Measurements from ENCODE around the gene MAML2.

Gene MAML2

DNA sequence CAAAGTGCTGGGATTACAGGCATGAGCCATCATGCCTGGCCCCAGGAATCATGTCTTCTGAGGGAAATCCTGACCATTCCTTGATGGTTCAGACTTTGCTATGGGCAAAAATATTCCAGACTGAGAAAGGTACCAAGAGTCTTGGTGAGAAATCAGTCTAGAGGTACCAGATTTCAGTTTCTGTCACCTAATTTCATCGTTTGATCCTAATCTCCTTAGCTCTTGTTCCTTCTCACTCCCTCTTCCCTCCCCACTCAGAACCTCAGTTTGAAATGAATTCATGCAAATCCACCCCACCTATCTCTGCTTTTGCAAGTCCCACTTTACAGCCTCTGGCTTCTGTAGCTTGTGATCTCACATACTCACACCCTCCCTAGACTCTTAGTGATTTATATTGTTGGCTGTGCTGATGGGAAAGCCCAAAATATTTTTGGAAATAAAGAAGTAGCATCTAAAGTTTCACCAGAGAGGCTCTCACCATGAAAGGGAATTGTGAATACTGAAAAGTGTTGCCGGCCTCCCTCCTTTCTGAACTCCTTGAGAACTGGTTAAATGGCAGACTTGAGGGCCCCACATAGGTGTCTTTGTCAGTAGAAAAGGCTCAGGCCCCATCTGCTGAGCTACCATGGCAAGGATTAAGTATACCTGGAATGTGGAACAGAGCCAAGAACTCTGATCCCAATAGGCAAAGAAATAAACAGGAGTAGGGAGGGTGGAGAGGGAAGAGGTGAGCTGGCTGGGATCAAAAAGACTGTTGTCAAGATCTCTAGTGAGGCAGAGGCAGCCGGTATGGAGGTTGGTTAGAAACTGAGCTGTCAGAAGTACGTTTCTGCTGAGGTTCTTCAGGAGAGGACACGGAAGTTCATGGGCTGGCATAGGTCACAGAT is 228.6 kb downstream of the MAML2 start:
- DNase-seq: no peak

DNA sequence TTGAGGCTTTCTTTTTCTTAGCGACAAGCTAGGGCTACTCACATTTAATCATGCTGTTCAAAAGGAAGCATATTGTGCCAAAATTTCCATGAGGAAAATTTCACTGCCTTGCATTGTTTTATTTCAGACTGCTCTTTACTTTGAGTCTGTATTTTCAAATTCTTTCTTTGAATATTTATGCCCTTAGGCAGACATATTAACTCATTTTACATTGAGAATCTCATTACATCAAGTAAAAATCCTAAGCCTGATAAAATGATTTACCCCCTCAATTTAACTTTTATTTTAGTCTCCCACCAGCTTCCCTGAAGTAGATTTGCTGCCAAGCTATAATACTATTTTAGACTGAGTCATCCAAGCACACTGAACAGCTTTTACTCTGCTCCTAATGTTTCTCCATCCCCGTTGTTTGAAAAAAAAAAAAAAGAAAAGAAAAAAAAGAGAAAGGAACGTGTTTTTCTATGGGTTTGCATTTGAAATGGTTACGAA is 229.8 kb downstream of the MAML2 start:
- no peak for DNase-seq

DNA sequence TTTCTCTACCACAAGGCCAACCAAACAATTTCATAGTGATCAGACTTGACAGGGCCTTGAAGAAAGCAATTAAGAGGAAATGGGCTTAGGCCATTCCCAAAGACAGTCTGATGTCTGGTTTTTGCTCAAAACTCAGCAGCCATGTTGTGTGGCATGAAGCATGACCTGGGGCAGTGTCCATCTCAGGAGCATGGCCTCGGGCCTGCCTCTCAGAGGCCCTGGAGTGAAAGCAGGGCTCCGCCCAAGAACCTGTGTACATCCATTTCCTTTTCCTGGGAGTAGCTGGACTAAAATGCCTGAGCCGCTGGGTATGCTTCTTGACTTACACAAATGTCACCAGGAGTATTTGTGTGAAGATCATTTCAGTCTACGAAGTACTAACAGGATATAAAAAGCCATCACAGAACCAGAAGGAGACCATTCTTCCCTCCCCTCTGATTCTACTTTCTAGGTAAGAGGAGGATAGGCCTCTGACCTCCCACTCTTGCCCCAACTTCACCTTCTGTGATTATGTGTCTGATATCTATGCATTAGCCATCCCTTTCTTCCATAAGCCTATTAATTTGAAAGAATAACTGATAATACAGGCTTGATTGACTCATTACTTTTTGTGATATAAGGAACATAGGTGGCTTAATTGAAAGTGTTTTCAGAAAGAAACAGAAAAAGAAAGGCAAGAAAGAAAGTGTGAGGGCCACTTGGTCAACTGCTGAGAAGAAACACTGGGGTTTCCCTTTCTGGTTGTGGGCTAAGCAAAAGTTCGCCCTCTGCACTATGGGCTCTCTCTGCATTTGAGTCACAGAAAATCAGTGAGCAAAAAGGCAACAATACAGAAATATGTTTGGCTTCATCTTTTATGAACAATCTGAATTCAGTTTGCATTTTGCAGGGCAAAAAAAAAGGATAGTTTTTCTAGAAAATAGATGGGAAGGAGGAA is 230.5 kb downstream of the MAML2 start:
- peak in 1 of 2 experiments; percentile 44 for DNase-seq

DNA sequence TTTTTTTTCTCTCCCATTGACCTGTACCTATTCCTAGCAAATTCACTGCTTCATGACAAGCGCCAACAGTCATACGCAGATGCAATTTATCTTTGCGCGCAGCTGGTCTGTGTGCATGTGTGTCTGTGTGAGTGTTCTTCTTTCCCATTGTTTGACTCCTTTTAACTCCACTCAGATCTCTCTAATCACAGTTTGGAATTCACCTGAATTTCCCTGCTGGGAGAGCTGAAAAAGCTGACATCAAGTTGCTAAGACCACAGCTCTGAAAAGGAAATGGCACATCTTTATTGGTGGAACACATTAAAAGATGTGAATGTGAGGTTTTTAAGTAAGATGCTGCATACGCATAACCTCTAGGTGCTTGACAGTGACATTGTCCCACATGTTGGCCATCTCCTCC is 231.7 kb downstream of the MAML2 start:
- no peak for DNase-seq

DNA sequence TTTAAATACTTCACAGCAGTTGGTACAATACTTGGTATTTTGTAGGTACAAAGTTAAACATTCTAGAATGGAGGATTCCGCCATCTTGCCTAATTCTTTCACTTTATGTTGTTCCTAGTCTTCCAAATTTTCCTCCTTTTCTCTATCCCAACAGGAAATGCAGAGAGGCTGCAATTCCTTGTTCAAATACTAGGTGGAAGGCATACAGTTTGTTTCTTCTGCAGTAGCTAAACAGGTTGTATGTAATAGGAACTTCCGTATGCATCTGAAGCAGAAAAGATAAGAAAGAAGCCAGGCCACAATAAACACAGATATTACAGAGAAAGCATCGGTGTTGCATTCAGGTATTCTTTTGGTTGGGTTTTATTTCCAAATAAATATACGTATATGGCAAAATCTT is 232.7 kb downstream of the MAML2 start:
- DNase-seq: no peak

DNA sequence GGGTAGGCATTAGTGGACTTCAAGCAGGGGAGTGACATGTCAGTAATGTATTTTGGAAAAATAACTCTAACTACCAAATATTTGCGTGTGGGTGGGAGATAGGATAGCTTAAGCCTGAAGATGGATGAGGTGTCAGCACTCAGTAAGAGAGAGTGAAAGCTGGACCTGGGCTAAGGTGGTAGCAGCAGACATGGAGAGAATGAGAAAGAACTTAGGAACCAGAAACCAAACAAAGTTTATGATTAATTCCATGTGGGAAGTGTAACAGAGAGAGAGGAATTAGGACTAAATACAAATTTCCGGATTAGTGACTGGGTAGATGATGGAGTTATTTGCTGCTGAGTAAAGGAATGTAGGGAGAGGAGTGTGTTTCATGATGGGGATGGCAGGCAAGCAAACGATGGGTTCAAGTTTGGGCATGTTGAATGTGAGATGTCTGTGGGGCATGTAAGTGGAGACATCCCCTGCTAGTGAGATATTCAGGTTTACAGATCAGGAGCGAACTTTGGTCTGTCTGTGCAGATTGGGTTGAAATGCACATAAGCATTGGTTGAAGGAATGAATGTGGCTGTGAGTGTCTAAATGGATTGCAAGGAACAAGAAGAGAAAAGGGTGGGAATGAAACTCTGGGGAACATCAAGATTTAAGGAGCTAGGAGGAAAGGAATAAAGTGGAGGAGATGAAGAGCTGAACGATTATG is 233.5 kb downstream of the MAML2 start:
- no peak for DNase-seq

DNA sequence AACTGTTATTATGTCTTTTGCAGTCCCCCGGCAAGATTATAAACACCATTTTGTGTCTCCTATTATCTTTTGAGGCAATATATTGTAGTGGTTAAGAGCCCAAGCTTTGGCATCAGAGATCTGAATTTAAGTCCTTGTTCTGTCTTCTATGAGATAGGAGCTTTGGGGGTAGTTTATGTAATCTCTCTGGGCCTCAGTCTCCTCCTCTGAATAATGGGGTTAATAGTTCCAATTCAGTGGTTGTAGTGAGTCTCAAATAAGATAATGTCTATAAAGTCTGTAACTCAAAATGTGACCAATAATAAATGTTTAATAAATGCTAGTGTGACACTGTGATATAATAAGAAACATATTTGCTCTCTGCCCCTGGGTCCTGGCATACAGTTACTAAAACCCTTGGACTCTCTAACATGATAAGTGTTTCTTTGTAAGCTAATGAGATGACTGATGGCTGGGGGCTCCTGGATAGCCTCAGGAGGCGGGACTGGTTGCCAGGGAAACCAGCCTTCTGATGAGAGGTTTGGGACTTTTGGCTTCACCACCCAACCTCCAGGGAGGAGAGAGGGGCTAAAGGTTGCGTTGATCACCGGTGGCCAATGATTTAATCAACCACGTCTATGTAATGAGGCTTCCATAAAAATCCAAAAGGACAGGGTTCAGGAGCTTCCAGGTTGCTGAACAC is 235.7 kb downstream of the MAML2 start:
- DNase-seq: no peak

DNA sequence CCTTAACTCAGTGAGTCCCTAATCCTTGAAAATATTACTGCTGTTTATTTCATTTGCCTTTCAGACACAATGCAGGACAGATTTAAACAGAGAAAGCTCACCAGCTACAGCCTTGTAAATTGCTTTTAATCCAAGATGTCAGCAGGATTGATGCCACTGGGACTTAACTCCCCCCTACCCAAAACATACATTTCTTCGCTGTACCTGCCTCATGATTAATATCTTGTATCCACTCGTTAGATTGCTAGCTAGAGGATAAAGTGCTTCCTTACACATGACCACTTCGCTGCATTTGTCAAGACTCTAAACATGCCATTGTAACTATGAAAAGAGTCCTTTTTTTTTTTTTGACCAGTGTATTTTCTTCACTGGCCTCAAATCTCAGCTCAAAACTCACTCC is 236.3 kb downstream of the MAML2 start:
- DNase-seq: no peak

DNA sequence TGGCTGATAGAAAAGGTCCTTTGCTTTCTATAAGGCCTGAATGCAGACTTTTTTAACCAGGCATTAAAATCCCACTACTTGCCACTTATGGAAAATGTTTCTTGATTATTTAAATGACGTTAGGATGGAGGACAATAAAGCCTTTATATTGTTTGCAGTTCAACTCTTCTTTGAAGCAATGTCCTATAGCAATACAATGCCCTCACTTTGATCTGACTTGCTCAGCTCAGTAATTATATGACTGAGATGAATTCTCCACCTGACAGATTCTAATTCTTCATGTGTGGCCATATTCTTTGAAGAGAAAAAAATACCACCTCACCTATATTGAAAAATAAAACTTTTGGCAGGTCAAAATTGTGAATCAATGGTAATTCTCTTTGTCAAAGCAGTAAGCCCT is 237.1 kb downstream of the MAML2 start:
- no peak for DNase-seq

DNA sequence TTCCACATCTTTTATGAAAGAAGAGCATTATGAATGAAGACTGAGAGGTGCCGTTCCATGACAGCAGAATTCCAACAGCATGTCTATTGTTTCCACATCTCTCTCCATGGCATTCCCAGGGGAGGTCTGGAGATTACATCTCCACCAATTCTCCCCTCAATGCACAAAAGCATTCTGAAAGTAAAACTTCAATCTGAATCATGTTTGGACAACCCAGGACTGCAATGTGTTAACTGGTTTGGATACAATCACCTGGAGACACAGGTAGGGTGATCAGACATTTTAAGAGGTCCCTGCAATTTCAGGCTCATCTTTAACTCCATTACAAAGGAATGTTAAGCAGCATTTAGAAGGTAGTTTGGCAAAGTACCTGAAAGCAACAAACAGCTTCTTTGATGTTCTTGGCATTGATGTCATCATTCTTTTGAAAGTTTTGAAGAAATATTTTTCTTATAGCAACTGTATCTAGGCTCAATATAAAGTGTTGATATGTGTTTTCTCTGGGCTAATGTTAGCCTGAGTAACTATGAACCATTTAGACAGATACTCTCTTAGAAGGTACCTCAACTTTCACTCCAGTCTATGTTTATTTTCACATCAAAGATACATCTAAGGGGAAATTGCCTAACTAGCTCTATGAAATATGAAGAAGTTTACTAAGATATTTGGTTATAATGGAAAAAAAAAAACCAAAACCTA is 237.6 kb downstream of the MAML2 start:
- DNase-seq: no peak

DNA sequence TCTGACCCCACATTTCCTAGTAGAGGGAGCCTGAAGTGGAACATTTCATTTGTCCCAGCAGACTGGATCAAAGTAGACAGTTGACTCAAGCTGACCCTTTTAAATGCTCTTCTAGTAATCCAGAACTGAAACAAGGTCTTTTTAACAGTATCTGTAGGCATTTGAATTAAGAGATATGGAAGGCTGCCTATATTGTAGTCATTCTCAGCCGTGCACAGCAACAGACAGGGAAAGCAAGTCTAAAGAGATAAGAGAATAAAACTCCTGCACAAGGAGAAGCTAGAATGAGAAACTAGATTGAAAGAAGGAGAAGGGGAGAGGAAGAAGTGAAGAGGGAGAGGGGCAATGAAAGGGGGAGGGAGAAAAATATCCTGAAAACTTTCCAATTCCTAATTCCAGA is 238.5 kb downstream of the MAML2 start:
- DNase-seq: no peak

DNA sequence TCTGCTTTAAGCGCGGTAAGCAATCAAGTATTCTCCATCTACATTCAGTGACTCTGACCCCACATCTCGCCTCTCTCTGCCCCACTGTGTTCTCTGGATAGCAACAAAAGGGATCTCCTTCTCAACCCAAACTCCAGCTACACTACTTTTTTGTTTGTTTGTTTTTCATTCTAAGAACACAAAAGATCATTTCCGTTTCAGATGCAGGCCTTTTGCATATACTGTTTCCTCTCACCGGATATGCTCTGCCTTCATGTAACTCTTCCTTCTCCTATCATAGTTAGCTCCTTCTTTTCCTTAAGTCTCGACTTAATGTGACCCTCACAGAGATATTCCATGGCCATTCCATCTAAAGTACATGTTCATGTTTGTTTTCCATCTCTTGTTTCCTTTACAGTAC is 239.3 kb downstream of the MAML2 start:
- no peak for DNase-seq

DNA sequence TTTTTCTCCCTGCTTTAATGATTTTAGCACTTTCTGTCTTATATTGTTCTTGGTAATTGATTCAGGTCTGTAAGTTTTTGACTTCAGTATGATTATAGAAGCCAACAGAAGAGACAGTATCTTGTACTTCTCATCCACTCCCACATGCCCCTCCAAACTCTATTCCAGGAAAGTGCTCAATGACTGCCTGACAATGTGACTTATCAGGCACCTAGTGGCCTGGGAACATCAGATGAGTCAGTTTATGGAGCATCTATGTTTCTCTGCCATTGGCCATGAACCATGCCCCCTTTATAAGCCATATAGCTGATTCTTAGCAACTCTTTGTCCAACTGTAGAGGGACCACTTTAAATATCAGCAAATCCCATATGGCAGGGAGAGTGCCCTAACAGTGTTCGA is 239.9 kb downstream of the MAML2 start:
- no peak for DNase-seq

DNA sequence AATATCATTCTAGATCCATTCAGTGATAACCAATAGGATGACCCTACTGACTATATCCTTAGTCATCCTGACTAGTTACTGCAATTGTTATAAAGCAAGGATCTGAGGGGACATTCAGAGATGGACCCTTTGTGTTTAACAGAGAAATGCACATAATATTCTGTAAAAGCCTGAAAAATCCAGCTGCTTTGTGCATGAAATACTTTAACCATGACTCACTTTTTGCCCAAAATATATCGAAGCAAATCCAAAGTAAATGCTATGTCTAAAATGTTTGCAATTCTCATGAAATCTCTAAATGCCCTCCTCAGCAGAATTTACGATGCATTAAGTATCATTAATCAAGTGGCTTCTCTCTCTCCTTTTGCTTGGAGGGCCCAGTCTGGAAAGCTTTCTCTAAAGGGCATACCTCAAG is 240.3 kb downstream of the MAML2 start:
- no peak for DNase-seq

DNA sequence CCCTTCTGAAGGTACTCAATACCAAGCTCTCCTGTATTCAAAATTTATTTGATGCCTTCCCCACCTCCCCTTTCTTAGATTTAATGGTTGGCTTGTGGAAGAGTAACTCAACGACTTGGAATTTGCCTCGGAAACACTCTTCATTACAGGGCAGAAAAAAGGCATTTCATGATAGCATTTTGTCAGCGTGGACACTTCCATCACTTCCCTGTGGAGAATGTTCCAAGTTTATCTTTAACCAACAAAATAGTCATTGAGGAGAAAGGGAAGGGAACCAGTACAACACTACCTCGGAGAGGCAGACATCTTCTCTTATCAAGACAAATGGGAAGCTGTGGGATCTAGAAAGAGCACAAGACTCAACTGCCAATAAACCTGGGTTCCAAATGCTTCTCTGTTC is 241.8 kb downstream of the MAML2 start:
- DNase-seq: no peak

DNA sequence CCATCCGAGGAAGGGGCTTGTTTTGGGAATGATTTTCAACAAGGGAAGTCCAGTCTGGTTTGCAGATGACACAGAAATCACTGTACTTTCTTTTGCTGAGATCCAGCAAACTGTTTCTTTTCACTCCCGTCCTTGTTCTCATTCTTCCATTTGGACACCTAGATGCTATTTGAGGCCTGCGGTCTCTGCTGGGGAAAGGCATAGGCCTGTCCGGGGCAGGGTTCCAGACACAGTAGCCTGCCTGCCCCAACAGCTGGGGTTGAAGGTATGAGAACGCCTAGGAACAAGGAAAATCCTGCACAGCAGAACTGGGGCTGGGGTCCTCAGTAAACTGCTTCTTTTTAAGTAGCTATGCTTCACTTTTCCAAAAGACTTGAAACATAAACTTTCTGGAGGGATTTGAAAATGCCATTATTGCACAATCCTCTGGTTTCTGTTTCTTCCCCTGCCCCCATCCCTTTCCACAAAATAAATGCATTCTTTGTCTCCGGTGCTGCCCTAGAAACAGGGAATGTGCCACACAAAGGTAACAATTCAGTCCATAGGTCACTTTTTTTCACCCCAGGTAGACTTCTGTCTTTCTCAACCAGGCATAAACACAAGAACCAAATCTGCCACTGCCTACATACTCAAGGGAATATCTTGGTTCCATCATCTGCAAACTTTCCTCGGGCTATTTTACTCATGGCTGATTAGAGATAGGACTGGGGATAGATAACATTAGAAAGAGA is 244.3 kb downstream of the MAML2 start:
- no peak for DNase-seq

DNA sequence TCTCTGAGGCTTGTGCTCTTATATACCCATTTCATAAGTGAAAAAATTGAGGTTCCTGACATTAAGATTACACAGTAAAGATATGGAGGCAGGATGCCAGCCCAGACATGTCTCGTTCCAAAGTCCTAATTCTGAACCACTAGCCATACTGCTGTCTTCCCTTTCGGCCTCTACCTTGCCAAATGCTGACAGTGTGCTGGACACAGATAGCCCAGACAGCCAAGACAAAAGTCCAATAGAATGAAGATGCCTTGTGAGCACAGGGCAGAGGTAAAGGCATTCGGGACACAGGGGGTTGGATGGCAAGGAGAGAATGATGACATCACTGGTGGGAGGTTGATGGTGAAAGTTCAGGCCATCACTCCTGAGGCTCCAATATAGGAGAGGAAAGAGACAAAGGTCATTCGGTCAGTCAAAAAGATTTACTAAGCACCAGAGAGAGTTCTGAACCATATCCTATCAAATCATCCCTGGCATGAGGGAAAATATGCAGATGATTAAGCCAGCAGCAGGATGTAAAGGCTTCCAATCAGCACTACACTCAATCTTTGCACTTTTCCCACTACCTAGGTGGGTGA is 245.1 kb downstream of the MAML2 start:
- no peak for DNase-seq

DNA sequence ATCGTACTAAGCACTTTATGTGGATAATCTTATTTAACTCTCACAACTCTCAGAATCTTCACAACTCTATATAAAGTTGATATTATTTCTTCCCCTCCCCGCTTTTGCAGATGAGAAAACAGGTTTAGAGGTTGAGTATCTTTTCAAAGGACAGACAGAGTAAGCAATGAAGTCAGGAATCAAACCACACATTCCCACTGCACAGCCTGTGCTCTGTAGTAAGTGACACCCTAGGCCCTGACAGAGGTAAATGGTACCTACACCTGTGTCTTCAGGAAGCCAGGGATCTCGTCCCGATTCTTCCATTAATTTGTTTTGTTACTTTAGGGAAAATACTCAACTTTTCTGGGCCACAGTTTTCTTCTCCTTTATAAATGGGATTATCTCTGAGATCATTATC is 246.6 kb downstream of the MAML2 start:
- DNase-seq: no peak

DNA sequence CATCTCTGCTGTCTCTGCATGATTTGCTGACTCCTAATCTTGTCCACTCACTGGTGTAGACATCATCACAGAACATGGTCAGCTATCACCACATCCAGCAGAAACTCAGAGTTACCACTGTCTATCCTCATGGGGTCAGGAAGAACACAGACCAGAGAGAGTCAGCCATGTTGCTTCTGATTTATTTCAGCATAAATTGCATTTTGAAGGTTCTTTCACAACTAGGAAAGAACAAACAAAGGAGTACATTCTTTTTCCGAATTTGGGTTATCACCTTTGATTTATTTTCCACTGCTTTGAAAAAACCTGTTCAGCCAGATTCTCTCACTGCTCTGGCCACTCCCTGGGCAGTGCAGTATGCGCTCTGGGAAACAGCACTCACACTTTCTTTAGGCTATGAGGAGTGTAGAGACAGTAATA is 247.1 kb downstream of the MAML2 start:
- no peak for DNase-seq

DNA sequence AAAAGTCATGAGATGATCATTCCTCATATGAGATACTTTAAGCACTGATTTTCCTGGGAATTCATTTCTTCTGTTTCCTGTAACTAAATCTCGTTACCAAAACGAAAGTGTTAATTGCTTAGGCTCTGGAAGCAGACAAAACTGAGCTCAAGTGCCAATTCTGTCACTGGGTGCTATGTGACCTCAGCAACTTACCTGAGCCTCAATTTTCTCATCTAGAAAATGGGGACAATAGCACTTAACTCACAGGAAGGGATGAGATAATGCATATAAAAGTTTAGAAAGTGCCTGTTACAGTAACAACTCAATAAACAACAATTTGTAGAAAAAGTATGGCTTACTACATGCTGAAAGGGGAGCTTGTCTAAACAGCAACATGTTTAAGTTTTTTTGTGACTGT is 248.8 kb downstream of the MAML2 start:
- DNase-seq: no peak

DNA sequence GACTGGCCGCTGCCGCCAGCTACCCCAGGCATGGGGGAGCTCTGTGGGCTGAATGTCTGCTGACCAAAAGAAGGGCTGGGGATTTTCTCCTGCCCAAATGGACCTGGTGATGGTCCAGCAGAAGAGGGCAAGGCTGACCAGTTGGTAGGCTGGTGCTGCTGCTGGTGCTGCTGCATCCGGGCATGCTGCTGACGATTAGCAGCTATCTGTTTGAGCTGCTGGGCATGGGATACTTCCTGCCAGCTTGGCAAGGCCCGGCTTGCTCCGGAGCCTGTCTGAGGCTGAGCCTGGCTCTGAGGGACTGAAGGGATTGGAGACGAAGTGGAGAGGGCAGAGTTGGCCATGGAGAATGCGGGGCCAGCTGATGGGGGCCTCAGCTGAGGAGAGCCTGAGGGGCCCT is 250.5 kb downstream of the MAML2 start:
- DNase-seq: no peak
